ENCODE data around the gene STK32A. TPM values are rescaled to one million over a fixed set of nuclear protein-coding genes. Genes with fewer than 3 reads are reported as not detected.

STK32A gene
- total RNA-seq, 1 experiment from 2014 or later, result 0.16 TPM

DNA sequence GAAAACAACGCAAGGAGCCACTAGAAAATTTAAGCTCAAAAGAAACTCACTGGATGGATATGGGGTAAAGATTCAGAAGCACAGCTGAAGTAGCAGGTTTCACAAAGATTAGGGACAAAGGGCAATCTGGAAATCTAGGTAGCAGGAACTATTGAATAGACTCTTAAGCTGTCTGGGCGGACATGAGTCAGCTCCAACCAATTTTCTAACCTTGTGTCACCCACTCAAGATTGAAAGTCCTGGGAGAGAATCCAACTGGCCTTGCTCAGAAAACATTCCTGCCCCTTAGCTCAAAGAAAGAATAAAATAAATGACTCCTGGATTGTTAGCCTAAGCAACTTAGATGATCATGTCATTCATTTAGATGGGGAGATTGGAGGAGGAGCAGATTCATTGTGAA lies 69.2 kb downstream of the STK32A start:
- Histone ChIP-seq H3K9me3 (no peaks in the 10 kb centered on the region; the same call in 1 of the 2 replicates), H3K4me1 (no peaks in the 10 kb centered on the region), H3K27me3 (replicated peaks; ENCODE audit: control insufficient read depth, insufficient read depth, low read length) (no peaks in the 10 kb centered on the region), H3K36me3 (ENCODE audit: control insufficient read depth, insufficient read depth, low read length) (no peaks in the 10 kb centered on the region), H3K4me3 (ENCODE audit: low read depth, low read length) (no peak overlapping the region)
- CTCF ChIA-PET, result no interaction called here
- POLR2A ChIA-PET, result no interaction called here
- H3K4me3 Mint-ChIP-seq (ENCODE audit: unreplicated experiment), result no peak overlapping the region
- no peaks in the 10 kb centered on the region for H3K36me3 Mint-ChIP-seq (ENCODE audit: insufficient read depth, unreplicated experiment)
- no peaks in the 10 kb centered on the region for H3K27me3 Mint-ChIP-seq (ENCODE audit: insufficient read depth, unreplicated experiment)
- H3K9me3 Mint-ChIP-seq (ENCODE audit: unreplicated experiment), result no peaks in the 10 kb centered on the region
- intact Hi-C loops (cut with micrococcal nuclease; ENCODE audit: unreplicated experiment), result no loop called here
- H3K27ac Mint-ChIP-seq (ENCODE audit: unreplicated experiment), result no peak overlapping the region
- no peaks in the 10 kb centered on the region for H3K4me1 Mint-ChIP-seq (ENCODE audit: low read depth, unreplicated experiment)
- TF ChIP-seq, protein P1, sequence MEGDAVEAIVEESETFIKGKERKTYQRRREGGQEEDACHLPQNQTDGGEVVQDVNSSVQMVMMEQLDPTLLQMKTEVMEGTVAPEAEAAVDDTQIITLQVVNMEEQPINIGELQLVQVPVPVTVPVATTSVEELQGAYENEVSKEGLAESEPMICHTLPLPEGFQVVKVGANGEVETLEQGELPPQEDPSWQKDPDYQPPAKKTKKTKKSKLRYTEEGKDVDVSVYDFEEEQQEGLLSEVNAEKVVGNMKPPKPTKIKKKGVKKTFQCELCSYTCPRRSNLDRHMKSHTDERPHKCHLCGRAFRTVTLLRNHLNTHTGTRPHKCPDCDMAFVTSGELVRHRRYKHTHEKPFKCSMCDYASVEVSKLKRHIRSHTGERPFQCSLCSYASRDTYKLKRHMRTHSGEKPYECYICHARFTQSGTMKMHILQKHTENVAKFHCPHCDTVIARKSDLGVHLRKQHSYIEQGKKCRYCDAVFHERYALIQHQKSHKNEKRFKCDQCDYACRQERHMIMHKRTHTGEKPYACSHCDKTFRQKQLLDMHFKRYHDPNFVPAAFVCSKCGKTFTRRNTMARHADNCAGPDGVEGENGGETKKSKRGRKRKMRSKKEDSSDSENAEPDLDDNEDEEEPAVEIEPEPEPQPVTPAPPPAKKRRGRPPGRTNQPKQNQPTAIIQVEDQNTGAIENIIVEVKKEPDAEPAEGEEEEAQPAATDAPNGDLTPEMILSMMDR (IDR thresholded peaks at IDR 0.05; ENCODE audit: insufficient read depth in 1 of 2, low read depth in 1 of 2, low read length in 1 of 2, severe bottlenecking in 1 of 2, unreplicated experiment in 1 of 2), result no peak
- no peak for DNase-seq
- no TSS peak for BruUV-seq (replicated peaks)

DNA sequence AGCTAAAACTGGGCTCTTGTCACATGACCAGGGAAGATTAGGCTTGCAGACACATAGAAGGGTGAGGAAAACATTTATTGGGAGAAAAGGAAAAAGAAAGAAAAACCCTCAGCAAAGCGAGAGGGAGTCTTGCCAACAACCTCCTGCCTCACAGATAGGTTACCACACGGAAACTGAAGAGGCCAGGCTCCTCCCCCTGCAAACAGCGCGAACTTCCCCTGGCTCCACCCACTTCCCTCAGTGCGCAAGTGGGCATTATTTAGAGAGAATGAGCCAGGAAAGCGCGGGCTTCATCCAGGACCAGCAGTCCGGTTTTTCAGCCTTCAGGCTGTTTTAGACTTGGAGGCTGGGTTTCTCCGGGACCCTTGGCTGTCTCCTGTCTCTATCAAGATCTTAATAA lies 70.3 kb downstream of the STK32A start:
- no peak overlapping the region for H3K4me3 Mint-ChIP-seq (ENCODE audit: unreplicated experiment)
- BruUV-seq (replicated peaks), result no TSS peak
- no peaks in the 10 kb centered on the region for H3K9me3 Mint-ChIP-seq (ENCODE audit: unreplicated experiment)
- no peaks in the 10 kb centered on the region for H3K36me3 ChIP-seq (ENCODE audit: control insufficient read depth, insufficient read depth, low read length)
- H3K36me3 Mint-ChIP-seq (ENCODE audit: insufficient read depth, unreplicated experiment), result no peaks in the 10 kb centered on the region
- no peaks in the 10 kb centered on the region for H3K4me1 Mint-ChIP-seq (ENCODE audit: low read depth, unreplicated experiment)
- H3K4me3 ChIP-seq (ENCODE audit: low read depth, low read length), result no peak overlapping the region
- TF ChIP-seq, protein P1 (IDR thresholded peaks at IDR 0.05; ENCODE audit: insufficient read depth in 1 of 2, low read depth in 1 of 2, low read length in 1 of 2, severe bottlenecking in 1 of 2, unreplicated experiment in 1 of 2), result no peak
- H3K4me1 ChIP-seq, result no peaks in the 10 kb centered on the region
- H3K27me3 Mint-ChIP-seq (ENCODE audit: insufficient read depth, unreplicated experiment), result no peaks in the 10 kb centered on the region
- ChIA-PET CTCF (no interaction called here), POLR2A (no interaction called here)
- H3K27ac Mint-ChIP-seq (ENCODE audit: unreplicated experiment), result no peak overlapping the region
- no peak for DNase-seq
- no peaks in the 10 kb centered on the region for H3K9me3 ChIP-seq
- intact Hi-C loops (cut with micrococcal nuclease; ENCODE audit: unreplicated experiment), result no loop called here
- H3K27me3 ChIP-seq (replicated peaks; ENCODE audit: control insufficient read depth, insufficient read depth, low read length), result no peaks in the 10 kb centered on the region

DNA sequence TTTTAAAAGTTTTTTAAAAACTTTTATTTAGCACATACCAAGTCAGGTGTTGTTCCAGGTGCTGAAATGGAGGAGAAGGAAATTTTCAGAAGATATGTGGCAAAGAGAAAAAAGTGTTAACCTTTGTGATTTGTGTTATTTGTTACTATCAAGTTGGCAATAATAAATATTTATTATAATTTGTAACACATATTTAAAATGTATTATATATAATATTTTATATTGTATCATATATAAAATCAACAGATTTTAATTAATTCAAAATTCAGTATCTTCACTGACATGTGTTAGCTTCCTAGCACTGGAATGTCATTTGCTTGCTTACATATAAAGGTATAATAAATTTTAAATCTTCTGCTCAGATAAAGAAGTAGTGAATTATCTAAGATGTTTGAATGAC lies 71.5 kb downstream of the STK32A start:
- no peaks in the 10 kb centered on the region for H3K9me3 Mint-ChIP-seq (ENCODE audit: unreplicated experiment)
- no TSS peak for BruUV-seq (replicated peaks)
- H3K27ac Mint-ChIP-seq (ENCODE audit: unreplicated experiment), result no peak overlapping the region
- Histone ChIP-seq H3K9me3 (no peaks in the 10 kb centered on the region), H3K27me3 (replicated peaks; ENCODE audit: control insufficient read depth, insufficient read depth, low read length) (no peaks in the 10 kb centered on the region), H3K36me3 (ENCODE audit: control insufficient read depth, insufficient read depth, low read length) (no peaks in the 10 kb centered on the region), H3K4me3 (ENCODE audit: low read depth, low read length) (no peak overlapping the region), H3K4me1 (no peaks in the 10 kb centered on the region)
- no peak overlapping the region for H3K4me3 Mint-ChIP-seq (ENCODE audit: unreplicated experiment)
- TF ChIP-seq, protein P1 (IDR thresholded peaks at IDR 0.05; ENCODE audit: insufficient read depth in 1 of 2, low read depth in 1 of 2, low read length in 1 of 2, severe bottlenecking in 1 of 2, unreplicated experiment in 1 of 2), result no peak
- ChIA-PET POLR2A (no interaction called here), CTCF (no interaction called here)
- no peaks in the 10 kb centered on the region for H3K27me3 Mint-ChIP-seq (ENCODE audit: insufficient read depth, unreplicated experiment)
- H3K36me3 Mint-ChIP-seq (ENCODE audit: insufficient read depth, unreplicated experiment), result no peaks in the 10 kb centered on the region
- H3K4me1 Mint-ChIP-seq (ENCODE audit: low read depth, unreplicated experiment), result no peaks in the 10 kb centered on the region
- intact Hi-C loops (cut with micrococcal nuclease; ENCODE audit: unreplicated experiment), result no loop called here
- no peak for DNase-seq

Measured in Caco-2 (cell line).